GM12878 (cell line): ENCODE measurements around the gene CTNNA3. TPM values are rescaled to one million over a fixed set of nuclear protein-coding genes. Genes with fewer than 3 reads are reported as not detected.

Experiments used
- ATAC-seq: fragments of 200-7000 bp; cut with Tn5 transposase; 3 replicates; pipeline ENCODE4 v1.9.1; 2020; ENCODE audit warnings: mild to moderate bottlenecking, moderate library complexity
- BruUV-seq: library from RNA; stranded (reverse); fragments of 400-500 nt; replicated peaks from 2 replicates; lab custom pipeline; 2021; lab: Mats Ljungman, UMichigan
- CTCF ChIA-PET: fragments of 300-600 bp; sonication (Branson Sonifier 250); formaldehyde crosslinking; extraction: SDS; loops from one replicate; lab custom pipeline; 2021; ENCODE audit warnings: inconsistent platforms; lab: Yijun Ruan, JAX
- POLR2A ChIA-PET: fragments of 350-600 bp; formaldehyde crosslinking; extraction: SDS; loops from one replicate; lab custom pipeline; 2021; ENCODE audit warnings: inconsistent platforms; lab: Charles Lee
- RAD21 ChIA-PET: fragments of 300-600 bp; sonication (Branson Sonifier 250); formaldehyde crosslinking; loops from one replicate; lab custom pipeline; 2023; ENCODE audit warnings: antibody characterized with exemption; ENCODE audit not compliant: unreplicated experiment; lab: Charles Lee
- SMC1A ChIA-PET: fragments of 300-600 bp; sonication (Branson Sonifier 250); formaldehyde crosslinking; loops from one replicate; lab custom pipeline; 2023; ENCODE audit not compliant: unreplicated experiment, uncharacterized antibody; lab: Charles Lee
- DNase-seq: peaks from one replicate; pipeline ENCODE4 v3.0.0-alpha.2; 2011; ENCODE audit warnings: low read depth, low spot score
- FAIRE-seq: peaks from 3 replicates; lab custom pipeline; 2011; peaks lifted over from hg19 to GRCh38; lab: Jason Lieb, UNC
- H2AFZ ChIP-seq: 2 replicates; pipeline ENCODE4 v1.6.0; 2011; ENCODE audit warnings: low read depth, low read length, control low read depth; ENCODE audit not compliant: control insufficient read depth
- H3K27ac ChIP-seq: 2 replicates; pipeline ENCODE4 v1.5.1; 2011; ENCODE audit warnings: control low read depth; ENCODE audit not compliant: control insufficient read depth, insufficient read depth
- H3K27me3 ChIP-seq, 2 experiments: replicated peaks in 1 of 2; 2 replicates each; pipeline versions ENCODE4 v1.6.0 to v1.6.1; 2011; ENCODE audit warnings: low read length in 1 of 2; ENCODE audit not compliant: control insufficient read depth in 2 of 2, insufficient read depth in 2 of 2
- H3K36me3 ChIP-seq, 2 experiments: 2 replicates each; pipeline ENCODE4 v1.5.1; 2011; ENCODE audit warnings: low read length in 1 of 2; ENCODE audit not compliant: control insufficient read depth in 2 of 2, insufficient read depth in 2 of 2
- H3K4me1 ChIP-seq: 2 replicates; pipeline ENCODE4 v1.6.1; 2011; ENCODE audit warnings: mild to moderate bottlenecking, low read length, moderate library complexity, mixed read lengths; ENCODE audit not compliant: control insufficient read depth, insufficient read depth
- H3K4me2 ChIP-seq: 2 replicates; pipeline ENCODE4 v1.6.0; 2011; ENCODE audit warnings: control low read depth; ENCODE audit not compliant: control insufficient read depth, insufficient read depth
- H3K4me3 ChIP-seq: fragments of 200-600 bp; sonication (generic); 2 replicates; pipeline ENCODE4 v1.5.1; 2016
- H3K79me2 ChIP-seq: 2 replicates; pipeline ENCODE4 v1.6.0; 2011; ENCODE audit warnings: low read length; ENCODE audit not compliant: control insufficient read depth, insufficient read depth
- H3K9ac ChIP-seq: 2 replicates; pipeline ENCODE4 v1.8.0; 2011; ENCODE audit warnings: low read length, control low read depth, mixed read lengths; ENCODE audit not compliant: control insufficient read depth, insufficient read depth
- H3K9me3 ChIP-seq: replicated peaks from 3 replicates; pipeline ENCODE4 v1.5.1; 2011; ENCODE audit warnings: mild to moderate bottlenecking, low read length; ENCODE audit not compliant: control insufficient read depth, insufficient read depth
- H4K20me1 ChIP-seq: 2 replicates; pipeline ENCODE4 v1.6.0; 2011; ENCODE audit not compliant: control insufficient read depth, insufficient read depth
- CBX5 ChIP-seq: sonication (generic); IDR thresholded peaks from 2 replicates; pipeline ENCODE4 v1.6.1; 2016; ENCODE audit warnings: low read depth, moderate library complexity, mild to moderate bottlenecking, inconsistent platforms
- CHD1 ChIP-seq: IDR thresholded peaks from 2 replicates; pipeline ENCODE4 v1.6.1; 2012; ENCODE audit warnings: low read depth, low read length, improper control_type of control experiment
- CUX1 ChIP-seq: IDR thresholded peaks from 2 replicates; pipeline ENCODE4 v1.6.1; 2012; ENCODE audit warnings: improper control_type of control experiment, low read depth, low read length; ENCODE audit not compliant: insufficient replicate concordance
- HDAC2 ChIP-seq: fragments of 200-600 bp; sonication (generic); IDR thresholded peaks from 2 replicates; pipeline ENCODE4 v1.6.1; 2017
- HDGF ChIP-seq: fragments of 450-650 bp; IDR thresholded peaks from 2 replicates; pipeline ENCODE4 v1.6.1; 2016; ENCODE audit warnings: antibody characterized with exemption
- MYB ChIP-seq: fragments of 150-350 bp; IDR thresholded peaks from 2 replicates; pipeline ENCODE4 v1.6.1; 2014; ENCODE audit warnings: mild to moderate bottlenecking, low read depth, low read length, borderline replicate concordance
- NRF1 ChIP-seq: conservative IDR thresholded peaks from 2 replicates; pipeline ENCODE4 v1.6.1; 2011; ENCODE audit warnings: mild to moderate bottlenecking, low read depth, low read length, improper control_type of control experiment
- PAX8 ChIP-seq: fragments of 450-650 bp; IDR thresholded peaks from 2 replicates; pipeline ENCODE4 v1.6.1; 2017; ENCODE audit warnings: mild to moderate bottlenecking, moderate library complexity
- USF2 ChIP-seq: IDR thresholded peaks from 2 replicates; pipeline ENCODE4 v1.6.1; 2011; ENCODE audit warnings: low read depth, low read length, improper control_type of control experiment, borderline replicate concordance
- ZNF687 ChIP-seq: fragments of 450-650 bp; IDR thresholded peaks from 2 replicates; pipeline ENCODE4 v1.6.1; 2017; ENCODE audit warnings: mild to moderate bottlenecking, moderate library complexity
- WGBS: methylation state at CpG from one replicate; pipeline ENCODE4 v1.1.6; 2016; ENCODE audit warnings: low lambda C conversion rate; ENCODE audit not compliant: insufficient replicate concordance, insufficient coverage; ENCODE audit errors: missing lambda C conversion rate; 5-methylcytosine and 5-hydroxymethylcytosine counted together
- in situ Hi-C: fragments of 300-500 bp; cut with MboI; formaldehyde crosslinking; loops from 9 replicates; pipeline ENCODE4 v1.14.3; 2018; ENCODE audit warnings: mixed read lengths
- intact Hi-C: fragments of 100-400 bp; cut with micrococcal nuclease; formaldehyde crosslinking; loops from one replicate; pipeline ENCODE4 v1.14.2; 2022; ENCODE audit not compliant: unreplicated experiment
- polyA plus RNA-seq, 11 experiments: library from polyadenylated mRNA; depleted of rRNA in 4 of 11; unstranded in 6 of 11; stranded (reverse) in 5 of 11; fragments of >200 nt; fragmentation: Nextera tagmentation in 4 of 11; fragmentation: Illumina TruSeq in 1 of 11; extraction: Ambion mirVana in 4 of 11; extraction: Trizol in 1 of 11; gene quantifications; 1 replicate in 1 of 11; 2 replicates in 10 of 11; pipeline versions ENCODE4 v1.2.1 to v1.2.3, GENCODE V29; 2011 to 2016; ENCODE audit warnings: inconsistent platforms in 2 of 11, missing spikeins in 2 of 11, low read depth in 1 of 11
- total RNA-seq, 4 experiments: library from RNA; depleted of rRNA in 3 of 4; stranded (reverse); fragments of >200 nt in 3 of 4; fragmentation: Illumina TruSeq in 1 of 4; extraction: Trizol in 1 of 4; gene quantifications; 2 replicates each; pipeline versions ENCODE4 v1.2.1 to v1.2.3, GENCODE V29; 2013 to 2021

Gene CTNNA3
- total and polyA plus RNA-seq, 10 of the 15 experiments (the other 5 are each of a cell fraction or from before 2014, with no cell fraction given), result under 0.01 to 4.5 (median 0.22) TPM; not detected in 2

- no peak for TF ChIP-seq ZNF687
- no peak for TF ChIP-seq CBX5
- no peak for TF ChIP-seq PAX8
These were observed 595.0 kb downstream of the CTNNA3 start (continued) for GRCh38 chr10:67100951-67101350.

DNA sequence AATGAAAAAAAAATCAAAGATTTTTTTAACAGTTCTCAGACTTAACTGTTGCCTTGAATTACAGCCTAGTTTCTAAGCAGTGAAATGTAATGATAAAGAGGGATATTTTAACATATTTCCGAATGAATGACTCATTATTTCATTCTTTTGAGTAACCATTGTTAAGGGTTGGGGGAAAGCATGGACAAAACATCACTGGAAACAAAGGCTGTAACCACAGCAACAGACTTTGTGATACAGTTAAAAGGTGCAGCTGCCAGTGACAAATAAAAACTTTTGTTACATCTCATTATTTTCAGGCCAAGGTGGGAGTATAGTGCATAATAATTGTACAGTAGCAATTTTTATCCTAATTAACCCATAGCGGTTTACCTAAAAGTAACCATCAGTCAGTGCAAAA is 597.5 kb downstream of the CTNNA3 start:
- Histone ChIP-seq H3K27ac (no peak overlapping the region), H2AFZ (no peak overlapping the region), H3K4me1 (no peaks in the 10 kb centered on the region), H3K27me3 (no peaks in the 10 kb centered on the region), H3K36me3 (no peaks in the 10 kb centered on the region), H3K4me2 (no peak overlapping the region), H3K9me3 (no peaks in the 10 kb centered on the region), H3K4me3 (no peak overlapping the region), H4K20me1 (no peaks in the 10 kb centered on the region)
- DNase-seq (no peak), ATAC-seq (no peak), FAIRE-seq (no peak)
- in situ Hi-C loops, result no loop called here
- RAD21 ChIA-PET, result interaction anchor here (1.1 kb wide), 1 partner anchor 13 kb away, joined by 3 read pairs; no protein-coding TSS in a partner anchor
- intact Hi-C loops, result no loop called here
- BruUV-seq, result no TSS peak
- TF ChIP-seq MYB (no peak), HDGF (no peak), NRF1 (no peak), CHD1 (no peak), USF2 (no peak), HDAC2 (no peak), CUX1 (no peak)
- TF ChIP-seq, all 136 proteins: peak for 0
- ChIA-PET CTCF (no interaction called here), POLR2A (no interaction called here), SMC1A (interaction anchor here (1.0 kb wide), 1 partner anchor 16 kb away, joined by 3 read pairs; no protein-coding TSS in a partner anchor)
- H3K79me2 ChIP-seq, result no peaks in the 10 kb centered on the region
- no peak overlapping the region for H3K9ac ChIP-seq
- WGBS, result 14% methylated on average over 2 of the region's 2 CpGs
